ENCODE results near the gene BAG2. TPM values are rescaled to one million over a fixed set of nuclear protein-coding genes. Genes with fewer than 3 reads are reported as not detected.

The BAG2 gene
- total RNA-seq, 1 donor from 2014 or later, result 5.0 TPM

DNA sequence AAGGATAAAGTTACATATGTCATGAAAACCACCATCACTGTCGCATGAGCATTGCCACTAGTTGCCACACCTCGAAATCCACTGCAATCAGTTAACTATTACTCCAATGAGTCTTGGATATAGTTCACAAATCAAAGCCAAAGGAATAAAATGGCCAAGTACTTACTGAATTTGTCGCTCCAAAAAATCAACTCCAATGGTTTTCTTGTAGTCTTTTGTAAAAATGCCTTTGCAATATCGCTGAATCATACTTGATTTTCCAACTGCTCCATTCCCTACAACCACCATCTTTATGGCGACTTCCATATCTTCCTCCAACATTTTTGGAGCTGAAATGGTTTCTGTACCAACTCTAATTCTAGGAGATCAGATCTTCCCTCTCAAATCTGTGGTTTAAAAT is 37.9 kb downstream of the BAG2 start:
- peak overlapping the region; percentile 53 for H3K27ac Mint-ChIP-seq
- peaks cover 9% of the 10 kb centered on the region for H3K36me3 Mint-ChIP-seq
- H3K4me1 Mint-ChIP-seq, result peaks cover 22% of the 10 kb centered on the region
- no peak for DNase-seq (ENCODE audit: low spot score in 2 of 2, unreplicated experiment in 2 of 2)
- H3K4me3 Mint-ChIP-seq, result no peak overlapping the region
- TF ChIP-seq, protein P1, sequence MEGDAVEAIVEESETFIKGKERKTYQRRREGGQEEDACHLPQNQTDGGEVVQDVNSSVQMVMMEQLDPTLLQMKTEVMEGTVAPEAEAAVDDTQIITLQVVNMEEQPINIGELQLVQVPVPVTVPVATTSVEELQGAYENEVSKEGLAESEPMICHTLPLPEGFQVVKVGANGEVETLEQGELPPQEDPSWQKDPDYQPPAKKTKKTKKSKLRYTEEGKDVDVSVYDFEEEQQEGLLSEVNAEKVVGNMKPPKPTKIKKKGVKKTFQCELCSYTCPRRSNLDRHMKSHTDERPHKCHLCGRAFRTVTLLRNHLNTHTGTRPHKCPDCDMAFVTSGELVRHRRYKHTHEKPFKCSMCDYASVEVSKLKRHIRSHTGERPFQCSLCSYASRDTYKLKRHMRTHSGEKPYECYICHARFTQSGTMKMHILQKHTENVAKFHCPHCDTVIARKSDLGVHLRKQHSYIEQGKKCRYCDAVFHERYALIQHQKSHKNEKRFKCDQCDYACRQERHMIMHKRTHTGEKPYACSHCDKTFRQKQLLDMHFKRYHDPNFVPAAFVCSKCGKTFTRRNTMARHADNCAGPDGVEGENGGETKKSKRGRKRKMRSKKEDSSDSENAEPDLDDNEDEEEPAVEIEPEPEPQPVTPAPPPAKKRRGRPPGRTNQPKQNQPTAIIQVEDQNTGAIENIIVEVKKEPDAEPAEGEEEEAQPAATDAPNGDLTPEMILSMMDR (IDR thresholded peaks at IDR 0.05; ENCODE audit: unreplicated experiment), result no peak
- H3K9me3 Mint-ChIP-seq, result peaks cover 6% of the 10 kb centered on the region
- H3K27me3 Mint-ChIP-seq (ENCODE audit: low read depth), result no peaks in the 10 kb centered on the region

DNA sequence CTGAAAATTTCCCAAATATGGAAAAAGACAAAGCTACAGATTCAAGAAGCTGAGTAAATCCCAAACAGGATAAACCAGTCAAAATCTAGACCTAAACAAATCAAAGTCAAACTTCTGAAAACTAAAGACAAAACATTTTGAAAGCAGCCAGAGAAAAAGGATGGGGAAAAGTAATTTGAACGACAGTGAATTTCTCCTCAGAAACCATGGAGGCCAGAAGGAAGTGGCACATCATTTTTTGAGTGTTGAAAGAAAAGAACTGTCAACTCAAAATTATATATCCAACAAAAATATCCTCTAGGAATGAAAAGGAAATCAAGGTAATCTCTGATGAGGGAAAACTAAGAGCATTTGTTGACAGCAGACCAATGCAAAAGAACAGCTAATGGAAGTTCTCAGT is 43.1 kb downstream of the BAG2 start:
- peaks cover 33% of the 10 kb centered on the region for H3K36me3 Mint-ChIP-seq
- no peak for DNase-seq (ENCODE audit: low spot score in 2 of 2, unreplicated experiment in 2 of 2)
- H3K4me1 Mint-ChIP-seq, result peaks cover 14% of the 10 kb centered on the region
- TF ChIP-seq, protein P1 (IDR thresholded peaks at IDR 0.05; ENCODE audit: unreplicated experiment), result no peak
- no peak overlapping the region for H3K27ac Mint-ChIP-seq
- H3K9me3 Mint-ChIP-seq, result peaks cover 25% of the 10 kb centered on the region
- H3K27me3 Mint-ChIP-seq (ENCODE audit: low read depth), result no peaks in the 10 kb centered on the region
- H3K4me3 Mint-ChIP-seq, result no peak overlapping the region

DNA sequence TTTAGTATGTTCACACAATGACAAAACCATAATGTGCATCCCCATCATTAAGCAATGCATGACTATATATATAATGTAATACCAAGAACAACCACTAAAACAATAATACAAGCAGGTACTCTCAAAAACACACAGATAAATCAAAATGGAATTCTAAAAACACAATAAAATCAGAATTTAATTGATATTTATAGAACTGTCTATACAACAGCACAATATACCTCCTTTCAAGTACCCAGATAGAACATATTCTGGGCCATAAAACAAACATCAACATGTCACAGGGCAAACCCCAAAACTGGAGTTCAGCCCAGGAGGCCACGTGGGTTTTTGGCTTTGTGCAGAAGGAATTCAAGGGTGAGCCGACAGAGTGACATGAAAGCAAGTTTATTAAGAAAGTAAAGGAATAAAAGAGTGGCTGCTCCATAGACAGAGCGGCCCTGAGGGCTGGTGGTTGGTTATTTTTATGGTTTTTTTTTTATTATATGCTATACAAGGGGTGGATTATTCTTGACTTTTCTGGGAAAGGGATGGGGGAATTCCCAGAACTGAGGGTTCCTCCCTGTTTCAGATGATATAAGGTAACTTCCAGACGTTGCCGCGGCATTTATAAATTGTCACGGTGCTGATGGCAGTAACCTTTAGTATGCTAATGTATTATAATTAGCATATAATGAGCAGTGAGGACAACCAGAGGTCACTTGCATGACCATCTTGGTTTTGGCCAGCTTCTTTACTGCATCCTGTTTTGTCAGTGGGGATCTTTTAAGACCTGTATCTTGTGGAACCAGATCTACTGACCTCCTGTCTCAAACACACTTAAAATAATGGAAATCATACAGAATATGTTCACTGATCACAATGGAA is 44.3 kb downstream of the BAG2 start:
- Mint-ChIP-seq H3K4me3 (no peak overlapping the region), H3K4me1 (peaks cover 23% of the 10 kb centered on the region), H3K36me3 (peaks cover 34% of the 10 kb centered on the region), H3K27ac (no peak overlapping the region), H3K9me3 (peaks cover 28% of the 10 kb centered on the region), H3K27me3 (ENCODE audit: low read depth) (no peaks in the 10 kb centered on the region)
- DNase-seq (ENCODE audit: low spot score in 2 of 2, unreplicated experiment in 2 of 2), result no peak
- TF ChIP-seq, protein P1 (IDR thresholded peaks at IDR 0.05; ENCODE audit: unreplicated experiment), result peak; percentile 61

DNA sequence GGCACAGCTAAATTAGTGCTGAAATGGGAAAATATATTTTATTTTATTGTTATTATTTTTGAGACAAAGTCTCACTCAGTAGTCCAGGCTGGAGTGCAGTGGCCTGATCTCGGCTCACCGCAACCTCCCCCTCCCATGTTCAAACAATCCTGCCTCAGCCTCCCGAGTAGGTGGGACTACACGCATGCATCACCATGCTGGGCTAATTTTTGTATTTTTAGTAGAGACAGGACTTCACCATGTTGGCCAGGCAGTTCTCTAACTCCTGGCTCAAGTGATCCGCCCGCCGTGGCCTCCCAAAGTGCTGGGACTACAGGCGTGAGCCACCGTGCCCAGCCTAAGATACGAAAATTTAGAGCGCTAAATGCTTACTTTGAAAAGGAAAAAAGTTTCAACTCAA is 45.1 kb downstream of the BAG2 start:
- Mint-ChIP-seq H3K27me3 (ENCODE audit: low read depth) (no peaks in the 10 kb centered on the region), H3K9me3 (peaks cover 28% of the 10 kb centered on the region), H3K4me1 (peaks cover 17% of the 10 kb centered on the region), H3K36me3 (peaks cover 34% of the 10 kb centered on the region), H3K4me3 (no peak overlapping the region), H3K27ac (no peak overlapping the region)
- TF ChIP-seq, protein P1 (IDR thresholded peaks at IDR 0.05; ENCODE audit: unreplicated experiment), result no peak
- DNase-seq (ENCODE audit: low spot score in 2 of 2, unreplicated experiment in 2 of 2), result no peak

DNA sequence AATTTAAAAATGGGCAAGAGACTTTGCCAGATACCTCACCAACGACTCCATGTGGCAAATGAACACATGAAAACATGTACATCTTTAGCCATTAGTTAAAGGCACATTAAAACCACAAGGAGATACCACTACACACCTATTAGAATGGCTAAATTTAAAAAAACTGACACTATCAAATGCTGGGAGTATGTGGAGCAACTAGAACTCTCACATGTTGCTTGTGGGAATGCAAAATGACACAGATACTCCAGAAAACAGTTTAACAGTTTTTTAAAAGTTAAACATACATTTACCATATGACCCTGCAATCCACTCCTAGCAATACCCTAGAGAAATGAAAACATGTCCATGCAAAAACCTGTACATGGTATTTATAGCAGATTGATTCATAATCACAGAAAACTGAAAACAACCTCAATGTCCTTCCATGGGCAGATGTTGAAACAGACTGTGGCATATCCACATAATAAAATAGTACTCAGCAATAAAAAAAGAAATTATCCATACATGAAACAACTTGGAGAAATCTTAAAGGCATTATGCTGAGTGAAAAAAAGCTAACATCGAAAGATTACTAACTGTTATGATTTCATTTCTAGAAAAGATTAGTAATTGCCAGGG is 48.1 kb downstream of the BAG2 start:
- H3K27ac Mint-ChIP-seq, result no peak overlapping the region
- H3K4me1 Mint-ChIP-seq, result peaks cover 31% of the 10 kb centered on the region
- peaks cover 21% of the 10 kb centered on the region for H3K9me3 Mint-ChIP-seq
- peaks cover 25% of the 10 kb centered on the region for H3K36me3 Mint-ChIP-seq
- H3K4me3 Mint-ChIP-seq, result peak overlapping the region; percentile 51
- no peak for DNase-seq (ENCODE audit: low spot score in 2 of 2, unreplicated experiment in 2 of 2)
- TF ChIP-seq, protein P1 (IDR thresholded peaks at IDR 0.05; ENCODE audit: unreplicated experiment), result no peak
- no peaks in the 10 kb centered on the region for H3K27me3 Mint-ChIP-seq (ENCODE audit: low read depth)
